Left lung (tissue), 10 donors: ENCODE results near the gene TECTA. TPM values are rescaled to one million over a fixed set of nuclear protein-coding genes. Genes with fewer than 3 reads are reported as not detected.

ENCODE experiments used
- ATAC-seq: fragments of 200-7000 bp; cut with Tn5 transposase; one replicate; pipeline ENCODE4 v1.9.1; 2020; ENCODE audit warnings: moderate library complexity
- DNase-seq, 4 donors: peaks; one replicate each; pipeline ENCODE4 v3.0.0-alpha.2; 2013 to 2020
- H3K27ac ChIP-seq, 2 donors: fragments of 200-600 bp; sonication (generic) in 1 of 2; one replicate each; pipeline versions ENCODE4 v1.5.0 to v1.8.0; 2020 to 2021
- H3K27me3 ChIP-seq, 2 donors: fragments of 200-600 bp; sonication (generic) in 1 of 2; one replicate each; pipeline versions ENCODE4 v1.5.0 to v1.8.0; 2020 to 2021
- H3K36me3 ChIP-seq, 2 donors: fragments of 200-600 bp; sonication (generic) in 1 of 2; one replicate each; pipeline versions ENCODE4 v1.5.0 to v1.8.0; 2020 to 2021
- H3K4me1 ChIP-seq, 2 donors: fragments of 200-600 bp; one replicate each; pipeline ENCODE4 v1.8.0; 2021
- H3K4me3 ChIP-seq, 2 donors: fragments of 200-600 bp; sonication (generic) in 1 of 2; one replicate each; pipeline versions ENCODE4 v1.5.0 to v1.8.0; 2020 to 2021; ENCODE audit warnings: mild to moderate bottlenecking in 1 of 2
- H3K9me3 ChIP-seq, 2 donors: fragments of 200-600 bp; sonication (generic) in 1 of 2; one replicate each; pipeline versions ENCODE4 v1.5.0 to v1.8.0; 2020 to 2021
- CTCF ChIP-seq, 2 donors: fragments of 200-600 bp; sonication (generic) in 1 of 2; IDR thresholded peaks; one replicate each; pipeline versions ENCODE4 v1.5.0 to v1.8.0; 2021; ENCODE audit warnings: antibody characterized with exemption in 2 of 2
- intact Hi-C, 2 donors: fragments of 100-400 bp; cut with DNase I; formaldehyde crosslinking; loops; one replicate each; pipeline versions ENCODE4 v1.11.2 to v1.14.2; 2022
- polyA plus RNA-seq, 6 donors: library from polyadenylated mRNA; unstranded; fragments of 120-200 nt; gene quantifications; one replicate each; pipeline ENCODE4 v1.2.1, GENCODE V29; 2013; ENCODE audit not compliant: insufficient read length in 6 of 6
- total RNA-seq, 2 donors: library from RNA; stranded (reverse); fragmentation: NEBNext Ultra II Directional; extraction: Animal tissue kit (Norgen Biotek cat#: 25700); gene quantifications; one replicate each; pipeline ENCODE4 v1.2.1, GENCODE V29; 2021
- donor health status: DM: no; HTN: yes; CAD: no.
- donor health status: DM: no; HTN: no; CAD: no.

Gene TECTA
- total and polyA plus RNA-seq, 8 donors, result 0.58 to 2.6 (median 2.3) TPM

GRCh38 chr11:121141066-121141465 is 40.0 kb downstream of the TECTA start:
- intact Hi-C loops, result no loop called here
- ATAC-seq, result no peak
- Histone ChIP-seq H3K4me3 (no peak overlapping the region), H3K4me1 (no peaks in the 10 kb centered on the region), H3K9me3 (no peaks in the 10 kb centered on the region), H3K27ac (no peak overlapping the region), H3K36me3 (no peaks in the 10 kb centered on the region), H3K27me3 (no peaks in the 10 kb centered on the region)
- no peak for TF ChIP-seq CTCF (IDR thresholded peaks at IDR 0.05)
- DNase-seq, result no peak

DNA sequence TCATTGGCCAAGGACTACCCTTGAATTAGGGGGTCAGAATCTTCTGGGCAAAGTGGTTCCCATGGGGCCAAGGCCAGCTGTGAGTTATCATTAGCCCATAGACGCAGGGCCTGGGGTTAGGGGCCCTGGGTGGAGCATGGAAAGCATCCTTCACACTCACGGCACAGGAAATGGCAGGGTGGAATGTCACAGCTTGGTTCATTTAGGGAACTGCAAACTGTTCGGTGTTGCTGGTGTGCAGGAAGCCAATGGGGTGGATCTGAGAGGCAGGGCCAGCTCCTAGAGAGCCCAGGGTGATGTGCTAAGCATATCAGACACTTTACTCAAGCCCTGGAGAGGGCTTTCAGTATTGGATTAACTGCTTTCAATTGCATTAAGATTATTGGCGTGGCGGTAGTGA is 42.9 kb downstream of the TECTA start:
- no peaks in the 10 kb centered on the region for H3K9me3 ChIP-seq
- no peaks in the 10 kb centered on the region for H3K36me3 ChIP-seq
- no peaks in the 10 kb centered on the region for H3K4me1 ChIP-seq
- no peaks in the 10 kb centered on the region for H3K27me3 ChIP-seq
- no peak overlapping the region for H3K27ac ChIP-seq
- no peak for ATAC-seq
- no peak for TF ChIP-seq CTCF (IDR thresholded peaks at IDR 0.05)
- intact Hi-C loops, result no loop called here
- H3K4me3 ChIP-seq, result no peak overlapping the region
- no peak for DNase-seq

GRCh38 chr11:121144723-121145122 is 43.7 kb downstream of the TECTA start:
- no peak for ATAC-seq
- DNase-seq, result no peak
- H3K4me3 ChIP-seq, result no peak overlapping the region
- H3K27me3 ChIP-seq, result no peaks in the 10 kb centered on the region
- no peak overlapping the region for H3K27ac ChIP-seq
- no peaks in the 10 kb centered on the region for H3K36me3 ChIP-seq
- H3K9me3 ChIP-seq, result no peaks in the 10 kb centered on the region
- intact Hi-C loops, result no loop called here
- no peaks in the 10 kb centered on the region for H3K4me1 ChIP-seq
- no peak for TF ChIP-seq CTCF (IDR thresholded peaks at IDR 0.05)

GRCh38 chr11:121145826-121146225 is 44.8 kb downstream of the TECTA start:
- no peak overlapping the region for H3K4me3 ChIP-seq
- H3K27me3 ChIP-seq, result no peaks in the 10 kb centered on the region
- no peak overlapping the region for H3K27ac ChIP-seq
- ATAC-seq (no peak), DNase-seq (no peak)
- H3K4me1 ChIP-seq, result no peaks in the 10 kb centered on the region
- intact Hi-C loops, result no loop called here
- TF ChIP-seq CTCF (IDR thresholded peaks at IDR 0.05), result no peak
- no peaks in the 10 kb centered on the region for H3K36me3 ChIP-seq
- H3K9me3 ChIP-seq, result no peaks in the 10 kb centered on the region

- TF ChIP-seq CTCF (IDR thresholded peaks at IDR 0.05), result no peak
- no peak for DNase-seq
- Histone ChIP-seq H3K27me3 (no peaks in the 10 kb centered on the region), H3K9me3 (no peaks in the 10 kb centered on the region), H3K27ac (no peak overlapping the region), H3K36me3 (no peaks in the 10 kb centered on the region), H3K4me3 (no peak overlapping the region), H3K4me1 (no peaks in the 10 kb centered on the region)
- intact Hi-C loops, result no loop called here
- no peak for ATAC-seq
Measured at GRCh38 chr11:121149116-121149515, 48.1 kb downstream of the TECTA start.
